MM.1S (cell line): ENCODE results near the gene PPAN.

Source experiments
- CTCF ChIP-seq: fragments of 300-600 bp; sonication (generic); IDR thresholded peaks from 2 replicates; pipeline ENCODE4 v1.5.1; 2016; ENCODE audit warnings: antibody characterized with exemption, low read length, mixed read lengths
- EZH2 ChIP-seq: fragments of 300-600 bp; sonication (generic); optimal IDR thresholded peaks from 2 replicates; pipeline ENCODE3; 2017; ENCODE audit warnings: low read depth, mild to moderate bottlenecking, antibody characterized with exemption, low read length, mixed read lengths
- EZH2phosphoT487 ChIP-seq: fragments of 300-600 bp; sonication (generic); IDR thresholded peaks from 2 replicates; pipeline ENCODE4 v1.6.1; 2018; ENCODE audit warnings: antibody characterized with exemption, low read length

GRCh38 chr19:10106100-10106936 is at the start of gene PPAN:
- no peak for TF ChIP-seq EZH2
- no peak for TF ChIP-seq CTCF
- no peak for TF ChIP-seq EZH2phosphoT487
